ENCODE data around the gene DHX29. TPM values are rescaled to one million over a fixed set of nuclear protein-coding genes. Genes with fewer than 3 reads are reported as not detected.

Gene DHX29
- total RNA-seq, 1 experiment from 2014 or later = 30.3 TPM

- no peak overlapping the region for H2BK15ac ChIP-seq (ENCODE audit: low read depth, low read length)
- no peak overlapping the region for H3K56ac ChIP-seq (ENCODE audit: insufficient read length, low read depth, low read length)
- H3K18ac ChIP-seq (ENCODE audit: insufficient read length, low read depth, low read length) = no peak overlapping the region
- no peaks in the 10 kb centered on the region for H3K23me2 ChIP-seq (ENCODE audit: insufficient read length, low read depth, low read length, poor library complexity, severe bottlenecking)
- DNase-seq = no peak
- H3K27me3 ChIP-seq (ENCODE audit: insufficient read depth, low read length) = no peaks in the 10 kb centered on the region
- H2AK5ac ChIP-seq (ENCODE audit: insufficient read length, low read length) = no peak overlapping the region
- no peak overlapping the region for H2AFZ ChIP-seq (ENCODE audit: low read length)
- no peak for TF ChIP-seq CTCF (conservative IDR thresholded peaks at IDR 0.05)
- no peak overlapping the region for H2BK20ac ChIP-seq (ENCODE audit: low read depth, low read length, poor library complexity, severe bottlenecking)
- Mint-ChIP-seq H3K4me3 (no peak overlapping the region), H3K9me3 (no peaks in the 10 kb centered on the region), H3K27ac (no peak overlapping the region), H3K36me3 (ENCODE audit: insufficient read depth in 1 of 3, low read depth in 3 of 3) (peaks cover 11 to 47% (median 39%) of the 10 kb centered on the region in 3 experiments), H3K4me1 (no peaks in the 10 kb centered on the region), H3K27me3 (ENCODE audit: low read depth) (no peaks in the 10 kb centered on the region)
- H2BK5ac ChIP-seq (ENCODE audit: insufficient read length, low read length) = no peak overlapping the region
- no peak overlapping the region for H4K5ac ChIP-seq (ENCODE audit: insufficient read length, low read depth, low read length)
- no peak overlapping the region for H3T11ph ChIP-seq (ENCODE audit: low read length)
- no peak overlapping the region for H3K4me2 ChIP-seq (ENCODE audit: insufficient read depth, insufficient read length, low read length)
- no peak overlapping the region for H3K23ac ChIP-seq (ENCODE audit: insufficient read length, low read depth, low read length)
- no peak overlapping the region for H2BK12ac ChIP-seq (ENCODE audit: insufficient read length, low read depth, low read length)
- no peaks in the 10 kb centered on the region for H3K4me1 ChIP-seq (ENCODE audit: insufficient read depth, low read length)
- H3K14ac ChIP-seq (ENCODE audit: insufficient read depth, low read length) = no peak overlapping the region
- no peak overlapping the region for H3K27ac ChIP-seq (ENCODE audit: insufficient read length, low read depth, low read length)
- no peak overlapping the region for H4K91ac ChIP-seq (ENCODE audit: insufficient read length, low read depth, low read length)
- no peak overlapping the region for H3K4ac ChIP-seq (ENCODE audit: low read depth, low read length)
- H3K9me3 ChIP-seq (ENCODE audit: control insufficient read depth, low read depth, low read length) = no peaks in the 10 kb centered on the region
- H2BK120ac ChIP-seq (ENCODE audit: low read depth, low read length, poor library complexity, severe bottlenecking) = no peak overlapping the region
- no peaks in the 10 kb centered on the region for H3K79me1 ChIP-seq (ENCODE audit: insufficient read depth, low read depth, low read length, poor library complexity, severe bottlenecking)
- no peak overlapping the region for H3K9ac ChIP-seq (ENCODE audit: extremely low read depth, insufficient read length, low read length)
- H4K20me1 ChIP-seq (ENCODE audit: control insufficient read depth, insufficient read depth, insufficient read length) = no peaks in the 10 kb centered on the region
- H3K79me2 ChIP-seq (ENCODE audit: insufficient read depth, low read length) = no peaks in the 10 kb centered on the region; the same call in 1 of the 2 replicates
- H4K8ac ChIP-seq (replicated peaks; ENCODE audit: insufficient read length, low read depth, low read length) = no peak overlapping the region
Measured at GRCh38 chr5:55324006-55324405, 16.5 kb upstream of the DHX29 start.

Measured in H9 (cell line).